Measurements from ENCODE around the gene TFPI.
A peak's percentile ranks its signal among the peaks of the same experiment; 100 is the strongest.

TFPI gene

GRCh38 chr2:187442378-187442777 is 111.9 kb downstream of the TFPI start:
- peak; percentile 47; the same call in 1 of the 2 replicates for TF ChIP-seq CTCF (conservative IDR thresholded peaks at IDR 0.05; ENCODE audit: low read depth, low read length)
- Histone ChIP-seq H3K36me3 (ENCODE audit: insufficient read depth) (no peaks in the 10 kb centered on the region), H3K4me2 (no peak overlapping the region), H3K4me3 (IDR thresholded peaks at IDR 0.05; ENCODE audit: insufficient read depth, low read depth, low read length) (no peak overlapping the region), H3K4me1 (ENCODE audit: low read depth, poor library complexity, severe bottlenecking) (no peaks in the 10 kb centered on the region), H4K20me1 (ENCODE audit: insufficient read depth) (no peaks in the 10 kb centered on the region), H3K27me3 (ENCODE audit: insufficient read depth, low read depth) (no peaks in the 10 kb centered on the region), H2AFZ (ENCODE audit: low read depth) (no peak overlapping the region), H3K79me2 (ENCODE audit: insufficient read depth, low read depth) (no peaks in the 10 kb centered on the region), H3K9ac (no peak overlapping the region), H3K27ac (no peak overlapping the region)

- H3K36me3 ChIP-seq (ENCODE audit: insufficient read depth), result no peaks in the 10 kb centered on the region
- H2AFZ ChIP-seq (ENCODE audit: low read depth), result no peak overlapping the region
- no peak overlapping the region for H3K4me2 ChIP-seq
- no peak for TF ChIP-seq CTCF (conservative IDR thresholded peaks at IDR 0.05; ENCODE audit: low read depth, low read length)
- H3K4me3 ChIP-seq (IDR thresholded peaks at IDR 0.05; ENCODE audit: insufficient read depth, low read depth, low read length), result no peak overlapping the region
- H3K27me3 ChIP-seq (ENCODE audit: insufficient read depth, low read depth), result no peaks in the 10 kb centered on the region
- H3K9ac ChIP-seq, result no peak overlapping the region
- H4K20me1 ChIP-seq (ENCODE audit: insufficient read depth), result no peaks in the 10 kb centered on the region
- H3K27ac ChIP-seq, result no peak overlapping the region
- no peaks in the 10 kb centered on the region for H3K79me2 ChIP-seq (ENCODE audit: insufficient read depth, low read depth)
- H3K4me1 ChIP-seq (ENCODE audit: low read depth, poor library complexity, severe bottlenecking), result no peaks in the 10 kb centered on the region
These were observed 114.0 kb downstream of the TFPI start for GRCh38 chr2:187440101-187440675.

- Histone ChIP-seq H3K79me2 (ENCODE audit: insufficient read depth, low read depth) (no peaks in the 10 kb centered on the region), H3K9ac (no peak overlapping the region), H3K27ac (no peak overlapping the region), H3K4me3 (IDR thresholded peaks at IDR 0.05; ENCODE audit: insufficient read depth, low read depth, low read length) (no peak overlapping the region), H3K4me1 (ENCODE audit: low read depth, poor library complexity, severe bottlenecking) (no peaks in the 10 kb centered on the region), H3K4me2 (no peak overlapping the region), H3K27me3 (ENCODE audit: insufficient read depth, low read depth) (no peaks in the 10 kb centered on the region), H2AFZ (ENCODE audit: low read depth) (no peak overlapping the region), H3K36me3 (ENCODE audit: insufficient read depth) (no peaks in the 10 kb centered on the region), H4K20me1 (ENCODE audit: insufficient read depth) (no peaks in the 10 kb centered on the region)
- no peak for TF ChIP-seq CTCF (conservative IDR thresholded peaks at IDR 0.05; ENCODE audit: low read depth, low read length)
These were observed 115.8 kb downstream of the TFPI start for GRCh38 chr2:187438455-187438854.

- no peak overlapping the region for H3K4me2 ChIP-seq
- H3K27ac ChIP-seq, result no peak overlapping the region
- H3K27me3 ChIP-seq (ENCODE audit: insufficient read depth, low read depth), result no peaks in the 10 kb centered on the region
- no peak overlapping the region for H3K4me3 ChIP-seq (IDR thresholded peaks at IDR 0.05; ENCODE audit: insufficient read depth, low read depth, low read length)
- no peaks in the 10 kb centered on the region for H3K36me3 ChIP-seq (ENCODE audit: insufficient read depth)
- H3K9ac ChIP-seq, result no peak overlapping the region
- no peak for TF ChIP-seq CTCF (conservative IDR thresholded peaks at IDR 0.05; ENCODE audit: low read depth, low read length)
- H3K79me2 ChIP-seq (ENCODE audit: insufficient read depth, low read depth), result no peaks in the 10 kb centered on the region
- H3K4me1 ChIP-seq (ENCODE audit: low read depth, poor library complexity, severe bottlenecking), result no peaks in the 10 kb centered on the region
- no peaks in the 10 kb centered on the region for H4K20me1 ChIP-seq (ENCODE audit: insufficient read depth)
- no peak overlapping the region for H2AFZ ChIP-seq (ENCODE audit: low read depth)
These were observed 118.5 kb downstream of the TFPI start for GRCh38 chr2:187435756-187436155.
